BJ (cell line): ENCODE data around the gene SLC16A11. TPM values are rescaled to one million over a fixed set of nuclear protein-coding genes. Genes with fewer than 3 reads are reported as not detected.
"Not testable (repeated sequence)": the region's sequence is repeated elsewhere in the genome, so short reads cannot be mapped to it uniquely, and the experiment has no call there.

Experiments used
- CTCF ChIA-PET: fragments of 350-600 bp; formaldehyde crosslinking; extraction: SDS; loops from one replicate; lab custom pipeline; 2021; ENCODE audit warnings: antibody characterized with exemption, inconsistent platforms; lab: Yijun Ruan, JAX
- POLR2A ChIA-PET: fragments of 300-600 bp; sonication (Branson Sonifier 250); formaldehyde crosslinking; extraction: SDS; loops from one replicate; lab custom pipeline; 2021; ENCODE audit warnings: antibody characterized with exemption; lab: Charles Lee
- DNase-seq: peaks from one replicate; pipeline ENCODE4 v3.0.0-alpha.2; 2011; ENCODE audit warnings: low read depth
- H3K27me3 ChIP-seq: 2 replicates; pipeline ENCODE4 v1.6.0; 2011; ENCODE audit warnings: low read length; ENCODE audit not compliant: control insufficient read depth, insufficient read depth
- H3K36me3 ChIP-seq: 2 replicates; pipeline ENCODE4 v1.5.1; 2011; ENCODE audit warnings: low read length; ENCODE audit not compliant: control insufficient read depth, insufficient read depth
- H3K4me3 ChIP-seq: 2 replicates; pipeline ENCODE4 v1.5.1; 2011; ENCODE audit warnings: low read depth, mild to moderate bottlenecking, control low read depth, low read length
- polyA minus RNA-seq: library from RNA; depleted of rRNA, polyadenylated mRNA; stranded (reverse); fragments of >200 nt; gene quantifications from 2 replicates; pipeline ENCODE4 v1.2.3, GENCODE V29; 2011; rRNA and poly(A)+ RNA removed
- polyA plus RNA-seq: library from polyadenylated mRNA; depleted of rRNA; stranded (reverse); fragments of >200 nt; gene quantifications from 2 replicates; pipeline ENCODE4 v1.2.3, GENCODE V29; 2011; rRNA removed
- TF ChIP-seq, protein P1 (sequence below): IDR thresholded peaks from 2 replicates; pipeline ENCODE4 v1.5.1; 2011; ENCODE audit warnings: low read depth, mild to moderate bottlenecking, control low read depth, inconsistent platforms, low read length, moderate library complexity; ENCODE audit not compliant: insufficient read depth

The SLC16A11 gene, protein sequence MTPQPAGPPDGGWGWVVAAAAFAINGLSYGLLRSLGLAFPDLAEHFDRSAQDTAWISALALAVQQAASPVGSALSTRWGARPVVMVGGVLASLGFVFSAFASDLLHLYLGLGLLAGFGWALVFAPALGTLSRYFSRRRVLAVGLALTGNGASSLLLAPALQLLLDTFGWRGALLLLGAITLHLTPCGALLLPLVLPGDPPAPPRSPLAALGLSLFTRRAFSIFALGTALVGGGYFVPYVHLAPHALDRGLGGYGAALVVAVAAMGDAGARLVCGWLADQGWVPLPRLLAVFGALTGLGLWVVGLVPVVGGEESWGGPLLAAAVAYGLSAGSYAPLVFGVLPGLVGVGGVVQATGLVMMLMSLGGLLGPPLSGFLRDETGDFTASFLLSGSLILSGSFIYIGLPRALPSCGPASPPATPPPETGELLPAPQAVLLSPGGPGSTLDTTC
- polyA plus RNA-seq: not detected in 2 replicates
- not detected in 2 replicates for polyA minus RNA-seq

DNA sequence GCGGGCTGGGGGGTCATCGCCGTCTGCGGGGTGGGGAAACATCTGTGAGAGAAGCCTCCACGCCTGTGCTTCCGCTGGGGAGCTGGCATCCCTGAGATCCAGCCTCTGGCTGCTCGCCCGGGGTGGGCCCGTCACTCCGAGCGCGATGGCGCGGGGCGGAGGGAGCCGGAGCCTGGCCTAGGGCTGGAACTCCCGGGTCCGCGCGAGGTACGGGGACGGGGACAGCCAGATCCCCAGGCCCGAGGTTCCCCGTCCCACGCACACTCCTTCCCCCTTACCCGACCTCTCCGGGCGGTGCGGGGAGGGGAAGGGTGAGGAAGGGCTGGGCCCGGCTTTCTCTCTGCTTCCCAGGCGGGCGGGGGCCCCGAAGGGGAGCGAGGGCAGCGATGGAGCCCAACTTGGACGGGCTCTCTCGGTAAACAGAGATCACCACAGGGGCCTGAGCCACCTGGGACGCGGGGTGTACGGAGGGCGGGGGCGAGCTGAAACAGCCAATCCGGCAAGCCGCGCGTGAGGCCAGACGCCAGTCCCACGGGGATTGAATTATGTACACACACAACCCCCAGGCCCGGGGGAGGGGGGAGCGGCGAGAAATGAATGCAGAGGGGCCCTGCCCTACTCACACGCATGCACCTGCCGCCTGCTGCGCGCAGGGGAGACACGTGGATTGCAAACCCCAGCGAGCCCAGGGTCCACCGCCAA is at the start of gene SLC16A11:
SLC16A11 (minus strand) TSS at position 596 of the 702 bp plus-strand sequence; CDS start at position 17, 579 bp downstream.
- TF ChIP-seq, protein P1, sequence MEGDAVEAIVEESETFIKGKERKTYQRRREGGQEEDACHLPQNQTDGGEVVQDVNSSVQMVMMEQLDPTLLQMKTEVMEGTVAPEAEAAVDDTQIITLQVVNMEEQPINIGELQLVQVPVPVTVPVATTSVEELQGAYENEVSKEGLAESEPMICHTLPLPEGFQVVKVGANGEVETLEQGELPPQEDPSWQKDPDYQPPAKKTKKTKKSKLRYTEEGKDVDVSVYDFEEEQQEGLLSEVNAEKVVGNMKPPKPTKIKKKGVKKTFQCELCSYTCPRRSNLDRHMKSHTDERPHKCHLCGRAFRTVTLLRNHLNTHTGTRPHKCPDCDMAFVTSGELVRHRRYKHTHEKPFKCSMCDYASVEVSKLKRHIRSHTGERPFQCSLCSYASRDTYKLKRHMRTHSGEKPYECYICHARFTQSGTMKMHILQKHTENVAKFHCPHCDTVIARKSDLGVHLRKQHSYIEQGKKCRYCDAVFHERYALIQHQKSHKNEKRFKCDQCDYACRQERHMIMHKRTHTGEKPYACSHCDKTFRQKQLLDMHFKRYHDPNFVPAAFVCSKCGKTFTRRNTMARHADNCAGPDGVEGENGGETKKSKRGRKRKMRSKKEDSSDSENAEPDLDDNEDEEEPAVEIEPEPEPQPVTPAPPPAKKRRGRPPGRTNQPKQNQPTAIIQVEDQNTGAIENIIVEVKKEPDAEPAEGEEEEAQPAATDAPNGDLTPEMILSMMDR: no peak
- no peak for DNase-seq
- H3K27me3 ChIP-seq: peaks cover 14% of the 10 kb centered on the region
- no peaks in the 10 kb centered on the region for H3K36me3 ChIP-seq
- H3K4me3 ChIP-seq: peak within 1 kb of the TSS; percentile 35
- ChIA-PET CTCF (interaction anchor here (0.6 to 5.0 kb wide), 4 partner anchors 93 to 253 kb away, joined by 3 to 44 read pairs (median 4); no protein-coding TSS in a partner anchor), POLR2A (interaction anchor here (0.6 kb wide), 1 partner anchor 196 kb away, joined by 3 read pairs; the partner anchor contains the start of gene PHF23)

DNA sequence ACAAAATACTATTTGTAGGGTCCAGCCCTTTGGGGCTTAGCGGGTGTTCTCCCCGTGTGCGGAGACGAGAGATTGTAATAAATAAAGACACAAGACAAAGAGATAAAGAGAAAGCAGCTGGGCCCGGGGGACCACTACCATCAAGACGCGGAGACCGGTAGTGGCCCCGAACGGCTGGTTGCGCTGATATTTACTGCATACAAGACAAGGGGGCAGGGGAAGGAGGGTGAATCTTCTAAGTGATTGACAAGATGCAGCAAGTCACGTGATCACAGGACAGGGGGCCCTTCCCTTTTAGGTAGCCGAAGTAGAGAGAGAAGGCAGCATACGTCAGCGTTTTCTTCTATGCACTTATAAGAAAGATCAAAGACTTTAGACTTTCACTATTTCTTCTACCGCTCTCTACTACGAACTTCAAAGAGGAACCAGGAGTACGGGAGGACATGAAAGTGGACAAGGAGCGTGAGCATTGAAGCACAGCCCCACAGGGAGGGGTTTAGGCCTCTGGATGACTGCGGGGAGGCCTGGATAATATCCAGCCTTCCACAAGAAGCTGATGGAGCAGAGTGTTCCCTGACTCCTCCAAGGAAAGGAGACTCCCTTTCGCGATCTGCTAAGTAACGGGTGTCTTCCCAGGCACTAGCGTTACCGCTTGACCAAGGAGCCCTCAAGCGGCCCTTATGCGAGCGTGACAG is 47.6 kb upstream of the SLC16A11 start:
- H3K4me3 ChIP-seq, POLR2A ChIA-PET, CTCF ChIA-PET, H3K36me3 ChIP-seq, DNase-seq, H3K27me3 ChIP-seq: not testable (repeated sequence)

DNA sequence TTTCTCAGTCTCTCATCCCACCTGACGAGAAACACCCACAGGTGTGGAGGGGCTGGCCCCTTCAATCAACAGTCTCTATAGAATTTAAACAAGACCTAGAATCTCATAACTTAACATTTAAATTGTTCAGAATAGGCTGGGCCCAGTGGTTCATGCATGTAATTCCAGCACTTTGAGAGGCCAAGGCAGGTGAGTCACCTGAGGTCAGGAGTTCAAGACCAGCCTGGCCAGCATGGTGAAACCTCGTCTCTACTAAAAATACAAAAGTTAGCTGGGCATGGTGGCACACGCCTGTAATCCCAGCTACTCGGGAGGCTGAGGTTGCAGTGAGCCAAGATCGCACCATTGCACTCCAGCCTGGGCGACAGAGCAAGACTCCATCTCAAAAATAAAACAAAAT is 45.7 kb upstream of the SLC16A11 start:
- H3K27me3 ChIP-seq, DNase-seq, H3K36me3 ChIP-seq, CTCF ChIA-PET, POLR2A ChIA-PET, H3K4me3 ChIP-seq: not testable (repeated sequence)

DNA sequence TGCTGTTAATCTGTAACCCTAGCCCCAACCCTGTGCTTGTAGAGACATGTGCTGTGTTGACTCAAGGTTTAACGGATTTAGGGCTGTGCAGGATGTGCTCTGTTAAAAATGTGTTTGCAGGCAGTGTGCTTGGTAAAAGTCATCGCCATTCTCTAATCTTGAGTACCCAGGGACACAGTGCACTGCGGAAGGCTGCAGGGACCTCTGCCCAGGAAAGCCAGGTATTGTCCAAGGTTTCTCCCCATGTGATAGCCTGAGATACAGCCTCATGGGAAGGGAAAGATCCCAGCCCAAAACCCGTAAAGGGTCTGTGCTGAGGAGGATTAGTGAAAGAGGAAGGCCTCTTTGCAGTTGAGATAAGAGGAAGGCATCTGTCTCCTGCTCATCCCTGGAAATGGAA is 44.5 kb upstream of the SLC16A11 start:
- POLR2A ChIA-PET, CTCF ChIA-PET, H3K36me3 ChIP-seq, H3K27me3 ChIP-seq, DNase-seq, H3K4me3 ChIP-seq: not testable (repeated sequence)

DNA sequence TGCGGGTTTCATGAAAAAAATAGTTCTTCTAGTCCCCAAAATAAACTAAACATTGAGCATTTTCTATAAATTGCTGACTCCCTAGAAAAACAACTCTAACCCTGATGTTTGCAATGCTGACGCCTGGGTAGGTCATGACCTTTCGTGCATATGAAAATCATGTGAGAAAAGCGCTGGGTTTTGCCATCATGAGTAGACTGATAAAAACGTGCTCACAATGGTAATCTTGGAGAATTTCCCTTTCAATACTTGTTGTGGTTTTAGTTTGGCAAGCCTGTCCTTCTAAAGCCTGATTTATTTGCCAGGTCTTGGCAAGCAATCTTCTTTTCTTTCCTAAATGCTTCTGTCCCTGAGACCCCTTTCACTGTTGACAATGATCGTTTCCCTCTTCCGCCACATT is 40.2 kb upstream of the SLC16A11 start:
- peaks cover 3% of the 10 kb centered on the region for H3K27me3 ChIP-seq
- no peak overlapping the region for H3K4me3 ChIP-seq
- TF ChIP-seq, protein P1: no peak
- ChIA-PET POLR2A (no interaction called here), CTCF (interaction anchor here (1.4 kb wide), 1 partner anchor 19 kb away, joined by 4 read pairs; no protein-coding TSS in a partner anchor)
- DNase-seq: no peak
- H3K36me3 ChIP-seq: no peaks in the 10 kb centered on the region

DNA sequence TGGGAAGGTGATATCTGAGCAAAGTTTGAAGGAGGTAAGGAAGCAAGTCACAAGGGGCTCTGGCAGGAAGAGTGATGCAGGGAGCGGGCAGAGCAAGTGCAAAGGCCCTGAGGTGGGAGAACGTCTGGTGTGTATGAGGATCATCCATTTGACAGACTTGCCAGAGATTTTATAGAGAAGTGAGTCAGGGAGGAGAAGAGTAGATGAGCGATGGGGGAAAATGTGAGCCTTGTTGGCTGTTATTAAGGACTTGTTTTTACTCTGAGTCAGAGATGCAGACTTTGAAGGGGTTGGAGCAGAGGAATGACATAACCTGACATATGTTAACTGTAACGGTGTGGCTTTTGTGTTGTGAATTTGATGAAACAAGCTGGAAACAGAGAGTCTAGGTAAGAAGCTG is 39.7 kb upstream of the SLC16A11 start:
- TF ChIP-seq, protein P1: no peak
- Histone ChIP-seq H3K36me3 (no peaks in the 10 kb centered on the region), H3K27me3 (peaks cover 3% of the 10 kb centered on the region), H3K4me3 (no peak overlapping the region)
- no peak for DNase-seq
- POLR2A ChIA-PET: no interaction called here
- CTCF ChIA-PET: no interaction called here
